Activated CD4-positive, alpha-beta T cell treated with anti-CD3 and anti-CD28 coated beads for 36 hours (primary cell): Measurements from ENCODE around the gene ADAMTS20. TPM values are rescaled to one million over a fixed set of nuclear protein-coding genes. Genes with fewer than 3 reads are reported as not detected.
"Not testable (repeated sequence)": the region's sequence is repeated elsewhere in the genome, so short reads cannot be mapped to it uniquely, and the experiment has no call there.

ENCODE experiments used
- ATAC-seq: fragments of 200-7000 bp; cut with Tn5 transposase; one replicate; pipeline ENCODE4 v1.10.0; 2021; ENCODE audit warnings: mild to moderate bottlenecking, moderate library complexity
- CTCF ChIA-PET: fragments of 350-600 bp; sonication (Branson Sonifier 250); formaldehyde crosslinking; loops from one replicate; lab custom pipeline; 2021; ENCODE audit warnings: antibody characterized with exemption; lab: Charles Lee
- POLR2A ChIA-PET: fragments of 350-600 bp; sonication (Branson Sonifier 250); formaldehyde crosslinking; loops from one replicate; lab custom pipeline; 2021; ENCODE audit warnings: antibody characterized with exemption, inconsistent platforms; lab: Charles Lee
- DNase-seq: peaks from one replicate; pipeline ENCODE4 v3.0.0-alpha.2; 2020
- H3K27ac Mint-ChIP-seq: one replicate; pipeline ENCODE4 v1.8.0; 2021; ENCODE audit warnings: mixed read lengths
- H3K27me3 Mint-ChIP-seq: one replicate; pipeline ENCODE4 v1.8.0; 2021; ENCODE audit warnings: mixed read lengths
- H3K36me3 Mint-ChIP-seq: one replicate; pipeline ENCODE4 v1.8.0; 2021; ENCODE audit warnings: low read depth, mixed read lengths
- H3K4me1 Mint-ChIP-seq: one replicate; pipeline ENCODE4 v1.8.0; 2021; ENCODE audit warnings: mixed read lengths
- H3K4me3 Mint-ChIP-seq: one replicate; pipeline ENCODE4 v1.8.0; 2021; ENCODE audit warnings: mild to moderate bottlenecking, moderate library complexity, mixed read lengths
- H3K9me3 Mint-ChIP-seq: one replicate; pipeline ENCODE4 v1.8.0; 2021; ENCODE audit warnings: low read depth, mixed read lengths
- intact Hi-C, 2 experiments: fragments of 100-400 bp; cut with DNase I in 1 of 2; cut with micrococcal nuclease in 1 of 2; formaldehyde crosslinking; loops; one replicate each; pipeline versions ENCODE4 v1.14.2 to v1.15.1; 2022 to 2024; cut with DNase I, micrococcal nuclease
- total RNA-seq, 2 experiments: library from RNA; stranded (reverse); gene quantifications; one replicate each; pipeline ENCODE4 v1.2.3, GENCODE V29; 2021

The ADAMTS20 gene
- total RNA-seq, 2 experiments from 2014 or later: not detected

- Mint-ChIP-seq H3K36me3 (no peaks in the 10 kb centered on the region), H3K9me3 (peaks cover 10% of the 10 kb centered on the region), H3K27me3 (peaks cover 2% of the 10 kb centered on the region), H3K4me1 (no peaks in the 10 kb centered on the region), H3K4me3 (no peak overlapping the region), H3K27ac (no peak overlapping the region)
- ChIA-PET CTCF (no interaction called here), POLR2A (no interaction called here)
- intact Hi-C loops: no loop called here
- DNase-seq (no peak), ATAC-seq (no peak)
These were observed 19.9 kb upstream of the ADAMTS20 start for GRCh38 chr12:43571885-43572284.

GRCh38 chr12:43556057-43556456, 4.1 kb upstream of the ADAMTS20 start:
- Mint-ChIP-seq H3K4me3 (no peak overlapping the region), H3K36me3 (no peaks in the 10 kb centered on the region), H3K4me1 (no peaks in the 10 kb centered on the region), H3K27me3 (peaks cover 20% of the 10 kb centered on the region), H3K27ac (no peak overlapping the region), H3K9me3 (peaks cover 22% of the 10 kb centered on the region)
- ChIA-PET POLR2A (no interaction called here), CTCF (no interaction called here)
- intact Hi-C loops: no loop called here
- DNase-seq (no peak), ATAC-seq (no peak)

- Mint-ChIP-seq H3K4me3 (no peak overlapping the region), H3K27me3 (peaks cover 29% of the 10 kb centered on the region), H3K4me1 (no peaks in the 10 kb centered on the region), H3K9me3 (peaks cover 11% of the 10 kb centered on the region), H3K36me3 (no peaks in the 10 kb centered on the region), H3K27ac (no peak overlapping the region)
- ChIA-PET POLR2A (interaction anchor here (0.6 kb wide), 1 partner anchor 795 kb away, joined by 3 read pairs; no protein-coding TSS in a partner anchor), CTCF (no interaction called here)
- intact Hi-C loops: no loop called here
- no peak for ATAC-seq
- DNase-seq: peak; percentile 4
These were observed 578 bp downstream of the ADAMTS20 start for GRCh38 chr12:43551279-43551970.

GRCh38 chr12:43550831-43551271, 1.2 kb downstream of the ADAMTS20 start:
- POLR2A ChIA-PET: no interaction called here
- no peak for ATAC-seq

GRCh38 chr12:43544703-43545102, 7.3 kb downstream of the ADAMTS20 start:
- H3K4me1 Mint-ChIP-seq: no peaks in the 10 kb centered on the region
- no peak overlapping the region for H3K27ac Mint-ChIP-seq
- no peak overlapping the region for H3K4me3 Mint-ChIP-seq
- no peak for DNase-seq
- H3K27me3 Mint-ChIP-seq: peaks cover 2% of the 10 kb centered on the region
- CTCF ChIA-PET: interaction anchor here (0.6 kb wide), 1 partner anchor 1243 kb away, joined by 3 read pairs; no protein-coding TSS in a partner anchor
- no peaks in the 10 kb centered on the region for H3K36me3 Mint-ChIP-seq
- POLR2A ChIA-PET: no interaction called here
- H3K9me3 Mint-ChIP-seq: no peaks in the 10 kb centered on the region
- intact Hi-C loops: no loop called here
- ATAC-seq: no peak

More at GRCh38 chr12:43550831-43551271, 1.2 kb downstream of the ADAMTS20 start:
- Mint-ChIP-seq H3K4me1 (no peaks in the 10 kb centered on the region), H3K9me3 (peaks cover 9% of the 10 kb centered on the region), H3K36me3 (no peaks in the 10 kb centered on the region), H3K4me3 (no peak overlapping the region), H3K27ac (no peak overlapping the region), H3K27me3 (peaks cover 29% of the 10 kb centered on the region)
- CTCF ChIA-PET: no interaction called here
- no peak for DNase-seq
- intact Hi-C loops: no loop called here

- Mint-ChIP-seq H3K4me3 (no peak overlapping the region), H3K9me3 (peaks cover 3% of the 10 kb centered on the region), H3K4me1 (no peaks in the 10 kb centered on the region), H3K27me3 (no peaks in the 10 kb centered on the region), H3K36me3 (no peaks in the 10 kb centered on the region), H3K27ac (no peak overlapping the region)
- POLR2A ChIA-PET: interaction anchor here (0.6 kb wide), 1 partner anchor 29 kb away, joined by 3 read pairs; no protein-coding TSS in a partner anchor
- no peak for DNase-seq
- intact Hi-C loops: no loop called here
- ATAC-seq: no peak
- CTCF ChIA-PET: interaction anchor here (0.6 kb wide), 1 partner anchor 28 kb away, joined by 3 read pairs; no protein-coding TSS in a partner anchor
These were observed 11.5 kb downstream of the ADAMTS20 start for GRCh38 chr12:43540470-43540869.

GRCh38 chr12:43537675-43538074, 14.3 kb downstream of the ADAMTS20 start:
- H3K36me3 Mint-ChIP-seq, CTCF ChIA-PET, H3K27ac Mint-ChIP-seq, POLR2A ChIA-PET, DNase-seq, ATAC-seq, H3K9me3 Mint-ChIP-seq, H3K4me3 Mint-ChIP-seq, intact Hi-C loops, H3K27me3 Mint-ChIP-seq, H3K4me1 Mint-ChIP-seq: not testable (repeated sequence)

GRCh38 chr12:43516045-43516444, 36.0 kb downstream of the ADAMTS20 start:
- no peak overlapping the region for H3K27ac Mint-ChIP-seq
- intact Hi-C loops: no loop called here
- CTCF ChIA-PET: no interaction called here
- no peaks in the 10 kb centered on the region for H3K9me3 Mint-ChIP-seq
- H3K4me1 Mint-ChIP-seq: no peaks in the 10 kb centered on the region
- H3K27me3 Mint-ChIP-seq: peaks cover 2% of the 10 kb centered on the region
- ATAC-seq (no peak), DNase-seq (no peak)
- no peak overlapping the region for H3K4me3 Mint-ChIP-seq
- POLR2A ChIA-PET: no interaction called here
- H3K36me3 Mint-ChIP-seq: no peaks in the 10 kb centered on the region

GRCh38 chr12:43501703-43502102, 50.3 kb downstream of the ADAMTS20 start:
- Mint-ChIP-seq H3K27ac (no peak overlapping the region), H3K4me3 (no peak overlapping the region), H3K4me1 (no peaks in the 10 kb centered on the region), H3K27me3 (no peaks in the 10 kb centered on the region), H3K36me3 (no peaks in the 10 kb centered on the region), H3K9me3 (no peaks in the 10 kb centered on the region)
- intact Hi-C loops: loop anchor here in 1 of 2 experiments (1.0 to 2.0 kb wide), 3 partner anchors 175 to 381 kb away; no protein-coding TSS in a partner anchor
- no peak for DNase-seq
- CTCF ChIA-PET: interaction anchor here (0.7 to 1.0 kb wide), 2 partner anchors 13 to 381 kb away, joined by 3 read pairs; no protein-coding TSS in a partner anchor
- POLR2A ChIA-PET: no interaction called here
- no peak for ATAC-seq

GRCh38 chr12:43493261-43493797, 58.7 kb downstream of the ADAMTS20 start:
- no peaks in the 10 kb centered on the region for H3K4me1 Mint-ChIP-seq
- intact Hi-C loops: no loop called here
- no peak overlapping the region for H3K27ac Mint-ChIP-seq
- POLR2A ChIA-PET: no interaction called here
- no peaks in the 10 kb centered on the region for H3K27me3 Mint-ChIP-seq
- H3K4me3 Mint-ChIP-seq: no peak overlapping the region
- DNase-seq (no peak), ATAC-seq (no peak)
- no peaks in the 10 kb centered on the region for H3K9me3 Mint-ChIP-seq
- CTCF ChIA-PET: no interaction called here
- H3K36me3 Mint-ChIP-seq: no peaks in the 10 kb centered on the region

GRCh38 chr12:43482311-43483085, 69.5 kb downstream of the ADAMTS20 start:
- Mint-ChIP-seq H3K36me3 (no peaks in the 10 kb centered on the region), H3K27me3 (peaks cover 2% of the 10 kb centered on the region), H3K27ac (no peak overlapping the region), H3K9me3 (peaks cover 2% of the 10 kb centered on the region), H3K4me1 (no peaks in the 10 kb centered on the region), H3K4me3 (no peak overlapping the region)
- intact Hi-C loops: no loop called here
- ATAC-seq (no peak), DNase-seq (no peak)
- POLR2A ChIA-PET: no interaction called here
- CTCF ChIA-PET: no interaction called here
